Erythroblast (primary cell): ENCODE data around the gene CREB5.

Source experiments
- GATA1 ChIP-seq: IDR thresholded peaks from 2 replicates; pipeline ENCODE4 v1.6.1; 2011; ENCODE audit warnings: low read depth, mild to moderate bottlenecking, control low read depth, low read length, moderate library complexity
- POLR2A ChIP-seq: IDR thresholded peaks from 2 replicates; pipeline ENCODE4 v1.6.1; 2011; ENCODE audit warnings: mild to moderate bottlenecking, low read length

DNA sequence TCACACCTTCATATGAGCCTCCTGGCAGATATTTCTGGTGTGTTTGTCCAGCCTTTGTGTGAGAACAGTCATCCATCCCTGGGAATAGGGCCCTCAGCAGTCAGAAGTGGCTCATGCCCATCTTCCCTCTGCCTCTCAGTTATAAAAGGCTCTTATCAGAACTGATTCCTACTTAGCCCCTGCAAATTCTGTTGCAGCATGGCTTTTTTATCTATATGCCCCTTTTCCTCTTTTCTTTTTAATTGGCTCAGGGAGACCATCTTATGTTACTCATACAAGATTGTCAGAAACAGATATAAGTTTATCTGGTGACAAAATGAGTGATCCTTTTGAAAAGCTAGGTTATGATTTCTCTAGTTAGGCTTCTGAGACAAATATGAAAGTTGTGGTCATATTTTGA is 194.1 kb downstream of the CREB5 start:
- TF ChIP-seq POLR2A = no peak
- no peak for TF ChIP-seq GATA1
